ENCODE measurements around the gene GPR55.

The GPR55 gene

GRCh38 chr2:230899786-230900185, 25.3 kb downstream of the GPR55 start:
- DNase-seq: peak; percentile 24

GRCh38 chr2:230899287-230899686, 25.8 kb downstream of the GPR55 start:
- DNase-seq: peak; percentile 25

GRCh38 chr2:230898713-230899091, 26.3 kb downstream of the GPR55 start:
- peak; percentile 25 for DNase-seq

- peak; percentile 18 for DNase-seq
These were observed 26.9 kb downstream of the GPR55 start for GRCh38 chr2:230898016-230898712.

- DNase-seq: peak; percentile 26
These were observed 28.5 kb downstream of the GPR55 start for GRCh38 chr2:230896346-230897115.

GRCh38 chr2:230895536-230896345, 29.3 kb downstream of the GPR55 start:
- DNase-seq: peak; percentile 17

GRCh38 chr2:230893841-230894781, 30.9 kb downstream of the GPR55 start:
- peak; percentile 9 for DNase-seq

- no peak for DNase-seq
These were observed 31.7 kb downstream of the GPR55 start for GRCh38 chr2:230893338-230893737.

- DNase-seq: no peak
These were observed 33.5 kb downstream of the GPR55 start for GRCh38 chr2:230891509-230891908.

GRCh38 chr2:230891064-230891463, 34.0 kb downstream of the GPR55 start:
- DNase-seq: no peak

- DNase-seq: no peak
These were observed 34.4 kb downstream of the GPR55 start for GRCh38 chr2:230890646-230891045.

- no peak for DNase-seq
These were observed 35.0 kb downstream of the GPR55 start for GRCh38 chr2:230889911-230890601.

GRCh38 chr2:230888824-230889400, 36.1 kb downstream of the GPR55 start:
- DNase-seq: no peak

GRCh38 chr2:230887342-230887741, 37.7 kb downstream of the GPR55 start:
- no peak for DNase-seq

GRCh38 chr2:230886671-230887071, 38.4 kb downstream of the GPR55 start:
- no peak for DNase-seq

- no peak for DNase-seq
These were observed 38.8 kb downstream of the GPR55 start for GRCh38 chr2:230886206-230886605.

GRCh38 chr2:230885463-230886130, 39.4 kb downstream of the GPR55 start:
- no peak for DNase-seq

GRCh38 chr2:230881840-230882239, 43.2 kb downstream of the GPR55 start:
- no peak for DNase-seq

- no peak for DNase-seq
These were observed 45.2 kb downstream of the GPR55 start for GRCh38 chr2:230879891-230880290.

- peak; percentile 12 for DNase-seq
These were observed 45.7 kb downstream of the GPR55 start for GRCh38 chr2:230879271-230879882.

Data from activated CD4-positive, CD25-positive, alpha-beta regulatory T cell treated with anti-CD3 and anti-CD28 coated beads, Interleukin-2, amount 50 U/mL, for 72 hours (primary cell).